ENCODE data around the gene CDC42EP2. TPM values are rescaled to one million over a fixed set of nuclear protein-coding genes. Genes with fewer than 3 reads are reported as not detected.

Gene CDC42EP2
- polyA plus RNA-seq, 1 donor, result 32.5 TPM

DNA sequence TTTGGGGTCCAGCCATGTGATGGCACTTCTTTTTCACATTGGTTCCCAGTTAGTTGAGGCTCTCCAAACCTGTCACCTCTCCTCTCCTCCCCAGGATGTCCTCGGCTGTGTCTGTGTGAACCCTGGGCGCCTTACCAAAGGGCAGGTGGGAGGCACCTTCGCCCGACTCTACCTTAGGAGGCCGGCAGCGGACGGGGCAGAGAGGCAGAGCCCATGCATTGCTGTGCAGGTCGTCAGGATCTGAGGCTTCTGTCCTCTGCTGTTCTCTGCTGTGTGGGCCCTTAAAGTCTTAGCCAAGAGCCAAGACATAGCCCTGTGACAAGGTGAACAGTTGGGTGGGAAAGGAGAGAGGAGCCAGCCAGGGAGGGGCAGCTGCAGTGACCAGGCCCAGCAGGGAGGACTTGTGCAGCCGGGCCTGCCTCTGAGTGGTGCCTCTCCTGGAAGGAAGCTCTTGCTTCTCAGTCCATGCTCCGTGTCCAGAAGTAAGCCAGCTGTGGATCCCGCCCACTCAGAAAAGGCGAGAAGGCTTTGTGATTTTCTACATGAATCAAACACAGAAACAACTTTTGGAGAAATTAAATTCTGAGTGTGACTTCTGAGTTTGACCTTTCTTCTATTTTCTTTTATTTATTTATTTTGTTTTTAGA, 17.5 kb upstream of the CDC42EP2 start:
- no peak for DNase-seq (ENCODE audit: low read depth)

GRCh38 chr11:65298131-65298535, 16.5 kb upstream of the CDC42EP2 start:
- no peak for DNase-seq (ENCODE audit: low read depth)

DNA sequence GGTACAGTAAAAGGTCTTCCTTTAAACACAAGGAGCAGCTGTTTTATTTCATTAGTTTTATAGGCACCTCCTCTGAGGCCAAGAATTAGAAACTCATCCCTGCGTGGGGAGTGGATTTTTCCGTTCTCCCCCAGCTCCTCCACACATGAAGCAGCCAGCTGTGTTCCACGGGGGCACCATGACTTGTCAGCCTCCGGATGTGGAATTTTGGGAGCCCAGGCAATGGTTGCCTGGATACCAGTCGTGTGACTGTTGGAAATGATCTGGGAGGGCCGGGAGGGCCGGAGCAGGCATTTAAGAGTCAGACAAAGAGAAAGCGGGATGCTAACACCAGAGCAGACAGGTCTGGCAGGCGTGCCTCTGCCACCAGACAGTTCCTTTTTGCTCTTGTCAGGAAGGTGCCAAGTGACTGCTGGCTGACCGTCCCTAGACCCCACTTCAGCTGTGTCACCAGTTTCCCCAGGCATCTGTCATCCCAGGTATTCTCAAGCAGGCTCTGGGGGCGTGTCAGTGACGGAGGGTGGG, 15.9 kb upstream of the CDC42EP2 start:
- no peak for DNase-seq (ENCODE audit: low read depth)

- no peak for DNase-seq (ENCODE audit: low read depth)
Measured at GRCh38 chr11:65300621-65301275, 13.9 kb upstream of the CDC42EP2 start.

- no peak for DNase-seq (ENCODE audit: low read depth)
Measured at GRCh38 chr11:65301491-65302329, 13.0 kb upstream of the CDC42EP2 start.

- DNase-seq (ENCODE audit: low read depth), result no peak
Measured at GRCh38 chr11:65303555-65303954, 11.1 kb upstream of the CDC42EP2 start.

GRCh38 chr11:65304110-65304509, 10.6 kb upstream of the CDC42EP2 start:
- no peak for DNase-seq (ENCODE audit: low read depth)

DNA sequence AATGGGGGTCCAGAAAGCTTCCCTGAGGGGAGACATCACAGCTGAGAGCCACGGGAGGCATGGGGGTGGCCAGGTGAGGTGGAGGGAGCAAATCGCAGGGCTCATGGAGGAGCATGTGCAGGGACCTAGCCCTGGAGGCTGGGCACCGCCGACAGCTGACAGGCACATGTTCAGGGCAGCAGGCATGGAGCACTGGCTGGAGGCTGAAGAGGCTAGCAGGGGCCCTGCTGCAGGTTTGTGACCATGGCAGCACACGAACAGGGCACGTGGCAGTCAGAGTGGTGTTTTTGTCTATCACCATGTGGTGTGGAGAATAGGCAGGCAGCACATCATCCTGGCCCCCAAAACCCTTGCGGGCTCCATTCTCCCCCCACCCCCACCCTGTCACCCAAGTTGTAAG, 10.1 kb upstream of the CDC42EP2 start:
- no peak for DNase-seq (ENCODE audit: low read depth)

DNA sequence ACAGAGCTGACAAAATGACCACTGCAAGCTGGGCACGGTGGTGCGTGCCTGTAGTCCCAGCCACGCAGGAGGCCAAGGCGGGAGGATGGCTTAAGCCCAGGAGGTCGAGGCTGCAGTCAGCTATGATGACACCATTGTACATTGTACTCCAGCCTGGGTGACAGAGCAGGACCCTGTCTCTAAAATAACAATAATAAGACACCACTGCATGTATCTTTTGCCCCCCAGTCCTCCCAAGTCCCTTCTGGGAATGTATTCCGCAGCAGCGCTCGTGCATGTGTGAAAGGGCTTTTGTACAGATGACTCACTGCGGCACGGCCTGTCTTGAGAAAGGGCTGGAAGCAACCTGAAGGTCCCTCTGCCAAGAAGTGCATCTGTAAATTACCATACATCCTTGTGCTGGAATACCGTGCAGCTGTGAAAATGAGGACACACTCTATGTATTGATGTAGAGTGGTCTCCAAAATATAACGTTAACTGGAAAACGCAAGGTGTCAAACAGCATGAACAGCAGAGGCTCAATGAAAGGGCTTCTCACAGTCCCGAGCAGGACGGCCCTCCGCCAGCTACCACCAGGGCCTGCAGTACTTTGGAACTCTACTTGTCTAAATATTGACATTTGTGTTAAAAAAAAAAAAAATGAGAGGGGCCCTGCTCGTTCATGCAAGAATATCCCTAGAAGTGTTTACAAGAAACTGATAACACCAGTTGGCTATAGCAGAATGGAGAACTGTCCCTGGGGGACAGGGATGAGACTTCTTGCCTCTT, 9.0 kb upstream of the CDC42EP2 start:
- no peak for DNase-seq (ENCODE audit: low read depth)

GRCh38 chr11:65307298-65308229, 7.1 kb upstream of the CDC42EP2 start:
- DNase-seq (ENCODE audit: low read depth), result no peak

GRCh38 chr11:65308281-65308891, 6.3 kb upstream of the CDC42EP2 start:
- no peak for DNase-seq (ENCODE audit: low read depth)

- no peak for DNase-seq (ENCODE audit: low read depth)
Measured at GRCh38 chr11:65309006-65309405, 5.7 kb upstream of the CDC42EP2 start.

DNA sequence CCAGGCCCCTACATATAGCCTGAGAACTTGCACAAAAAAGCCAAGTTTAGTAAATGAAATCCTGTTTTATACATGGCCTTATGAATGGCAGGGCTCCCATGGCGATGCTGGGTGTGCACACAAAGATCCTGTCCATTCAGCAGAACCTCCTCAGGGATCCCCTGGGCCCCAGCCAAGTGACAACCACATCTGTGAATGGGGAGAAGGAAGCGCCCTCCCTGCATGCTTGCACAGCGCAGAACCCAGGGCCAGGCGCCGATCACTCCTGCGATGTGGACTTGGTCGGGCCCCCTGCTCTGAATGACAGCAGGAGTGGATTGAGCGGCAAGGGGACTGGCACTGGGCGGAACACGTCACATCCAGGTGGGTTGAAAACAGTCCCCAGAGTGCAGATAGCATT, 4.5 kb upstream of the CDC42EP2 start:
- no peak for DNase-seq (ENCODE audit: low read depth)

- DNase-seq (ENCODE audit: low read depth), result no peak
Measured at GRCh38 chr11:65310736-65311135, 3.9 kb upstream of the CDC42EP2 start.

GRCh38 chr11:65311170-65311678, 3.4 kb upstream of the CDC42EP2 start:
- DNase-seq (ENCODE audit: low read depth), result no peak

GRCh38 chr11:65315204-65315865, 669 bp downstream of the CDC42EP2 start:
- DNase-seq (ENCODE audit: low read depth), result no peak

- DNase-seq (ENCODE audit: low read depth), result no peak
Measured at GRCh38 chr11:65315866-65316226, 1.2 kb downstream of the CDC42EP2 start.

- no peak for DNase-seq (ENCODE audit: low read depth)
Measured at GRCh38 chr11:65316227-65317024, 1.8 kb downstream of the CDC42EP2 start.
